ENCODE measurements around the gene RECQL5.

GRCh38 chr17:75704963-75705875 lies 38.3 kb upstream of the RECQL5 start:
- no peak for TF ChIP-seq POLR2A (IDR thresholded peaks at IDR 0.05; ENCODE audit: low read depth, low read length)
- no peak for TF ChIP-seq TAF1 (IDR thresholded peaks at IDR 0.05; ENCODE audit: borderline replicate concordance, low read depth, low read length)

All from GM12892 (cell line).